Measurements from ENCODE around the gene DIS3L2. TPM values are rescaled to one million over a fixed set of nuclear protein-coding genes. Genes with fewer than 3 reads are reported as not detected.

The DIS3L2 gene
- polyA plus RNA-seq, 4 donors, result 28.8 to 47.2 (median 36.4) TPM

DNA sequence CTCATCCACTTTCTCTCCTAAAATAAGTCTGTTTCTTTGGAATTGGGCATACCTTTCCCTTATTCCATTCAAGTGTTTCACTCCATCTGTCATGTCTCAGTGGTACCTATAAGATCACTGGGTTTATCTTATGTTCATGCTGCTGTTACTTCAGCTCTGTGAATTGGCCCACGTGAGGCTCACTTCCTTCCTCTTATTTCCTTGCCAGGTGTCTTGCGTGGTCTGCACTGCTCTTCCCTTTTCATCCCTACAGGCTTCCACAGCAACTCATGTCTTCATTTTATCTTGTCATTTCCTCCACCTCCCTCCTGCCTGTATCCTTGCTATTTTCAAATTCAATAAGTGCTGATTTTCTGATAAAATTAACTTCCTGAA lies 258.0 kb downstream of the DIS3L2 start:
- no peak for DNase-seq (ENCODE audit: low read depth in 4 of 4, low spot score in 2 of 4)

DNA sequence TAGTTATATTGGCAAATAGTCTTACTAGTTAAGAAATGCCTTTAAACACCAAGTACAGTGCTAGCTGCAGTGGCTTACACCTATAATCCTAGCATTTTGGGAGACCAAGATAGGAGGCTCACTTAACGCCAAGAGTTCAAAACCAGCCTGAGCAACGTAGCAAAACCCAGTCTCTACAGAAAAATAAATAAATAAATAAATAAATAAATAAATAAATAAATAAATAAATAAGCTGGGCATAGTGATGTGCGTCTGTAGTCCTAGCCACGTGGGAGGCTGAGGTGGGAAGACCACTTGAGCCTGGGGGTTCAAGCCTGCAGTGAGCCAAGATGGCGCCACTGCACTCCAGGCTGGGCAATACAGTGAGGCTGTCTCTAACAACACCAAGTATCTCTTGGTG lies 258.4 kb downstream of the DIS3L2 start:
- no peak for DNase-seq (ENCODE audit: low read depth in 4 of 4, low spot score in 2 of 4)

DNA sequence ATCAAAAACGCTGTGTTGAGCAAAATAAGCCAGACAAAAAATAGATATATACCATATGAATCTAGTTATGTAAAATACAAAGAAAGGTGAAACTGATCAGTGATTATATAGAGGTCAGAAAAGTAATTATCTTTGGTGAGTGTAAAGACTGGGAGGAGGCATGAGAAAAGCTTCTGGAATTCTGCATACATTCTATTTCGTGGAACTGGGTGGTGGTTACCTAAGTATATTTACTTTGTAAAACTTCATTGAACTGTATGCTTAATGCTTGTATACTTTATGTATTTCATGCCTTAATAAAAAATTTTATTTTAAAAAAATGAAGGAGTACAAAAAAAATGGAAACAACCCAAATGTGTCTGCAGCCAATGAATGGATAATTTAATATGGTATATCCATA lies 263.9 kb downstream of the DIS3L2 start:
- no peak for DNase-seq (ENCODE audit: low read depth in 4 of 4, low spot score in 2 of 4)

DNA sequence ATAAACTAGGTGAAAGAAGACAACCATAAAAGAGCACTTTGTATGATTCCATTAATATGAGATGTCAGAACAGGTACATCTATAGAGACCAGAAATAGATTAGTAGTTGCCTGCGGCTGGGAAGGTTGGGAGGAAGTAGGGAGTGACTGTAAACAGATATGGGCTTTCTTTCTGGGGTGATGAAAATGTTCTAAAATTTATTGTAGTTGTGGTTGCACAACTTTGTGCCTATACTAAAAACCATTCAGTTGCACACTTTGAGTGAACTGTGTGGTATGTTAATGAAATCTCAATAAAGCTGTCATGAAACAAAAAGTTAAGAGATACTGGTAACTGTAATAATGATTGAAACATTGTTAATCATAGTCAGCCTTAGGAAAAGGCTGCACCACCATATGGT lies 264.4 kb downstream of the DIS3L2 start:
- no peak for DNase-seq (ENCODE audit: low read depth in 4 of 4, low spot score in 2 of 4)

DNA sequence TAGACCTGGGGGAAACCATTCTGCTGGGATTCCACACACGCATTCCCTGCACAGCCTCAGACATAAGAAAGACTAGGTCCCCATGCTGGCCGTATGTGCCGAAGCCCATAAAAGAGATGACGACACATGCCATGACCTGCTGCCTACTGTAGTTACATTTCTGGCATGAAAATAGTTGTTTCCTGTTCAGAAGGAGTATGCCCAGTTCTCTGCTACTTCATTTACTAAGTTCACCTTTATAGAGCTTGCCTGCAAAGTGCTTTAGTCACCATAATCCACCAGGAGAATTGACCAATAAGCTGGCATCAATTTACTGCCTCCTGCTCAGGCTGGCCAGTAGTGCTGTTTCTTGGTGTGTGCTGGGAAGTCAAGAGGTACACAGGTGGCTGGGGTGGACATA lies 266.8 kb downstream of the DIS3L2 start:
- no peak for DNase-seq (ENCODE audit: low read depth in 4 of 4, low spot score in 2 of 4)

DNA sequence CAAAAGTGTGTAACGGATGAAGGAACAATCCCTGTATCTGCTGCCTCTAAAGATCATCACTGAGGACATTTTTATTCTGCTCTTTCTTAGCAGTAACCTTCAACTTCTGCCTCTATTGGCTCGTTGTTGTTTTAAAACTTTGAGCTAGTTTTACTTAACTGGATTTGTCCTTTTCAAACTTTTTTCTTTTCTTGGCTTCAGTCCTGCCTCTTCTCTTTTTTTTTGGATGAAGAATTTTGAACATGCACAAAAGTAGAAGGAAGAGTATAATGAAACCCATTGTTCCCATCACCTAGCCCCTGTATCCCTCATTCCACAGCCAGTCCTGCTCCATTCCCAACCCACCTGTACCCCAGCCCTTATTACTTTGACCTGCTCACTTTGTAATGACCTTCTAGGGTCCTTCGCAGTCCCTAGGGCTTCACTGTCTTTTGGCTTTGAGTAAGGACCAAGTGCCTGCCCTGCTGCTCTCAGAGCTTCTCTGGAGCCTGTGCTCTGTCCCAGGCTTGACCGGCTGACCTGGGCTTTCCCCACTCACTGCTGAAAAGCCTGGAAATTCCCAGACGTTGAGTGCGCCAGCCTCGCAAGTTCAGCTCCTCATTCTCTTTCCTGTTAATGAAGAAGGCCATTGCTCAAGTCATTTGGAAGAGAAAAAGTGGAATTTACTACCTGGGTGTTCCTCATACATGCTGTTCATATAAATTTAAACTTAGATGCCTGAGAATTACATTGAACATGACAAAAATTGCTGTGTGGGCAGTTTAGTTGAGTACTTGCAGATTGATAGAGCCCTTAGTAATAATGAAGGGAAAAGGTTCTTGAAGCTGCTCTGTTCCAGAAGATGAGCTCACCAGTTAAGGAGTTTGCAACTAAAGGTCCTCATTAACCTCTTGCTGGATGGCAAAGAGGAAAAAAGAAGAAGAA lies 267.7 kb downstream of the DIS3L2 start:
- DNase-seq (ENCODE audit: low read depth in 4 of 4, low spot score in 2 of 4), result no peak

DNA sequence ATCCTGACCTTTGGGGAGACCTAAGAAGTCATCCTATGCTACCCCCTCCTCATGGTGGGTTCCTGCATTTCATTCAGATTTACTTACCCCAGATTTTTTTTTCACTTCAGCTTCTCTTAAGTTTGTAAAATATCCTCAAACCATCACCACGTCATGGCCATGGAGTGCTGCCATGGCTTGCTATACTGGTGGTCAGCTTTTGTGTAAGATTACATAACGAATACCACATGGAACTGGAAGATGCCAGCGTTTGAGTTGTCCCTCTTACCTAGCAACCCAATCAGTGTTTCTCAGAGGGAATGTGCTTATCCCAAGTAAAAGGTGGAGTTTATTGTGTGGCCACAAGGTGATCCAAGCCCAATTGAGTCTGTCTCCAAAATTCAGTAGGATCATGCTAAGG lies 268.4 kb downstream of the DIS3L2 start:
- no peak for DNase-seq (ENCODE audit: low read depth in 4 of 4, low spot score in 2 of 4)

DNA sequence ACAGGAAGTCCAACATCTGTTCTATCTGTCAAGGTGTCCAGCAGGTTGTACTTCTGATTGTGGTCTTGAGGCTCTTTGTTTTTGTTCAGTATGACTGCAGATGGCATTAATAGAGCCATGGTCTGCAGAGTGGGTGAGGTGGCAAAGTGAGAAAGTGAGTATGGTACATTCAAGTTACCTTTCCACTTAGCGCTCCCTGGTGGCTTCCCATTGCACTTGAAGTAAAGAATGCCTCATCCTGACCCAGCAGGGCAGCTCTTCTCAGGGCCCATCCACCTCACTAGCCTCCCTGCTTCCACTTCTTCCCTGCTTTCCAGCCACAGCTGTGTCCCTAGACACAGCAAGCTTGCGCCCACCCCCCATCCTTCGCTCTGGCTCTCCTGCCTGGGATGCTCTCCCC lies 269.0 kb downstream of the DIS3L2 start:
- DNase-seq (ENCODE audit: low read depth in 4 of 4, low spot score in 2 of 4), result no peak

DNA sequence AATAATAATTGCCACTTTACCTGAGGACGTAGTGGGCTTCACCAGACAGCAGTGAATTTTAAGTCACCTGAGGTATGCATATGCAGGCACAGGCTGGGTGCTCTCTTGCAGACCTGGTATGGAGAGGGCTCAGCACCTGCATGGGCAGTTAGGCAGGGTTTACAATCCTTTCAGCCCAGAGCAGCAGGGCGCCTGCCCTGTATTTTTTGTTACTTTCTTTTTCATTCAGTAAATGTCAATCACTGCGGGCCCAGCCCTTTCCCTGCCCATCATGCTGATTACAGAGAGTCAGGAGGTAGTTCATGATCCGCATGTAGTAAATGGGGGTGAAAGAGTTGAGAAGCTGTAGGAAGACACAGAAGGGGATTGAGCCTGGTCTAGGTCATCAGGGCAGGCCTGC lies 270.0 kb downstream of the DIS3L2 start:
- DNase-seq (ENCODE audit: low read depth in 4 of 4, low spot score in 2 of 4), result no peak

DNA sequence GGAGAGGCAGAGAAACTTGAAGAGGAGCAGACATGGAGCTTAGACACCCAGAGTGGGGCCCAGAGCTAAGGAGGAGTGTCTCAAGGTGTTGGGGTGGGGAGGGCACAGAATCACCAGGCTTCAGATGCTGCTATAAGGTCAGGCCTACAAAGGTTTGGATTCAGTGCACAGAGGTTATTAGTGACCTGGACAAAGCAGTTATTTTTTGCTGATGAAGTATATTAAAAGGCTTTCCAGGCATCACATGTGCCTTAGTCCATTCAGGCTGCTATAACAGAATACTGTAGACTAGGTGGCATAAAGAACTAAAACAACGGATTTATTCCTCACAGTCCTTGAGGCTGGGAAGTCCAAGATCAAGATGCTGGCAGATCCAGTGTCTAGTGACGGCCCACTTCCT lies 271.4 kb downstream of the DIS3L2 start:
- DNase-seq (ENCODE audit: low read depth in 4 of 4, low spot score in 2 of 4), result no peak

DNA sequence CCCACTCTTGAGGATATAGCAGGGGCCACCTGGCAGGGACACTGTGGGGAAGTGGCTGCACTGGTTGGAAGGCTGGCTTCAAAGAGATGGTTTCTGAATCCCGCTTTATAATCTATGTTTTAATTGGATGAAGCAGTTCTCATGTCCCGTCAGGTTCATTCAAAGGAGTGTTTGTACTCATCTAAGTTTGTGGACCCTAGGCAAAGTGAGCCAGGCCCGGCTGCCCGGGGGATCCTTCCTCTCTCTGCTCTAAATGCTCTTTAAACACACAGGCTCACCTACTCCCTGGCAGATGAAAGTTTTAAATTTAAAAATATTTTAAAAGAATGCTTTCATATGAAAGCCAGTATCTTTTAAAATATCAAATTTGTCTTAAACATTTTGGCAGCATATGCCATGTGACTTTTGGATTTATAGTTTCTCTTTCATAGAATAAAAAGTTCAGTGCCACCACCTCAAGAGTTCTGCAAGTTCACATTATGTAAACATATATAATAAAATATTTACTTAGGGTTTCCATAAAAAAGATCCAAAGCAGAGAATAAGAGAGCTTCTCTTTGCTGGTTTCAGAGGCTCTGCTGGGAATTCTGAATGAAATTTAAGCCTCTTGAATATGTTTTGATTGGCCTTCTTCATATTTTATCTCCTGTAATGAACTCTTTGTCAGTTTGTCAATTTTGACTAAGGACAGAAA lies 273.6 kb downstream of the DIS3L2 start:
- DNase-seq (ENCODE audit: low read depth in 4 of 4, low spot score in 2 of 4), result no peak

DNA sequence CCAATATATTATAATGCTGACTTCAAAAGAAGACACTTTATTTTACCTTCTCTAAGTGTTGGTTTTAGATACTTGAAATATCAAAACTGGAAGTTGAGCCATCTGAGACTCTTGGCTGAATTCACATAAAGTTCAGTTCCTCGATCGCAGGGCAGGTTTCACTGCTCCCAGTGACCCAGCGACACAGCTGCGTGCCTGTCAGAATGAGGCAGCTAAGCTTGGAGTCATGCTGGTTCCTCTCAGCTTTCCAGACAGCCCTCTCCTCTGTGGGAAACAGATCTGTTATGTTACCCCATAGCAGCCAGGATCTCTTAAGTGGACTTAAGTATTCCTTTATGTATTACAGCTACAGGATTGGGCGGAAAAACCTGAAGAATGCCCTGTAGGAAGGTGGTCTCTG lies 274.2 kb downstream of the DIS3L2 start:
- DNase-seq (ENCODE audit: low read depth in 4 of 4, low spot score in 2 of 4), result no peak

DNA sequence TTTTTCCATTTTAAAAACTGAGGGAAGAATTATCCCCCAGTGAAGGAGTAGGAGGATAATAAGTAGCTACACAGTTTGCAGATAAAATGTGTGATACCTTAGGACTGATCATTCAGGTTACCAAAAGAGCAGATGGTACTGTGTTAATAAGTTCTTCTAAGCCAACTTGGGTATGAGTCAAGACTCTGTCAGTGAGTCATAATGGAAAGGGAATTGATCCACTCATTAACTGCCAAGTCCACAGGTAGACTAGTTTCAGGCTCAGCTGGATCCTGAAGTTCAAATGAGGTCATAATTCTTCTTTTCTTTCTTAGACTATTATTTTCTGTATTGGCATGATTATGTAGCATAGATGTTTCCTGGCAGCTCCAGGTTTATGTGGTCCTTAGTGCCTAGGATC lies 274.7 kb downstream of the DIS3L2 start:
- DNase-seq (ENCODE audit: low read depth in 4 of 4, low spot score in 2 of 4), result no peak

DNA sequence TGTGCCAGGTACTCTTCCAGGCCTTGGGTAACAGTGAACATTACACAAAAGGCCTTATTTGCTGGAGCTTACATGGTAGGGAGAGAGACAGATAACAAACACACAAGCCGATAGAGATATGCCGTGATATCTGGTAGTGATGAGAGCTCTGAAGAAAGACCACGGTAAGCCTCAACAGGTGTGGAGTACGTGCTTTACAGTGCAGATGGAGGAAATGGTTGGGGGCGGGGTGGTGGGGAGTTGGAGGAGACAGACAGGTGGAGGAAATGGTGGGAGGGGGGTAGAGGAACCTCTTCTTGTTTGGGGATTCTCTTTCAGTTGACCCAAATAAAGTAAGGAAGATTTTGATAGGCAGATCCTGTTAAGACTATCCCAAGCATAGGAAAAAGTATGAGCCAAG lies 276.0 kb downstream of the DIS3L2 start:
- DNase-seq (ENCODE audit: low read depth in 4 of 4, low spot score in 2 of 4), result no peak

DNA sequence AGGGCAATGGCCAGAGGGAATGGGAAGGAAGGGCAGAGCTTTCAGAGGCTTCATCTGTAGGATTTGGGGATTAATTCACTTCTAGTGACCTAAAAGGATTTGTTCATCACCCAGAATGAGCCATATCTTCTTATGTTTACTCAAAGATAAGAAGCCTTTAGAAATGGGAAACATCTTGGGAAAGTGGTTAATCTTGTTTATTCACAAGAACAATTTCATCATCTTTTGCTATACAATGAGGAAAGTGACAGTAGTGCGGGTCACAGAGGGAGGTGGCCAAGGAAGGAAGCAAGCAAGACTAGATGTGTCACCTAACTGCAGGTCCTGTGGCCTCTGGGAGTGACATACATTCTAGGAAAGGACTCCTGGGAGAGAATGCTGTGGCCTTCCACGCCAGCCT lies 276.6 kb downstream of the DIS3L2 start:
- no peak for DNase-seq (ENCODE audit: low read depth in 4 of 4, low spot score in 2 of 4)

DNA sequence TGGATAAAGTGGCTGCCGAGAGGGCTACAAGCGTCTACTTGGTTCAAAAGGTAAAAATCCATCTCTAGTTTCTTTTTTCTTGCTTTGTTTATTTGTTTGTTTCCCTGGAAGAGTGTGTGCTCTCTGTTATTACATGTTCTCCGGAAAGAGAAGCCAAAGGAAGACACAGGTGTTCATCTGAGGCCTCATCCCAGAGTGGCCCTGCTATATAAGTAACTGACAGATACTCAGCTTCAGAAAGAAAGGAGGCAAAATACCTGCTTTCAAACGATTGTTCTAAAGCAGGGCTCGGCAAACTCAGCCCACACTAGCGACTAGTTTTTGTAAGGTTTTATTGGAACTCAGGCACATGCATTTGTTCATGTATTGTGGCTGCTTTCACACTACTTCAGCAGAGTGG lies 277.1 kb downstream of the DIS3L2 start:
- no peak for DNase-seq (ENCODE audit: low read depth in 4 of 4, low spot score in 2 of 4)

DNA sequence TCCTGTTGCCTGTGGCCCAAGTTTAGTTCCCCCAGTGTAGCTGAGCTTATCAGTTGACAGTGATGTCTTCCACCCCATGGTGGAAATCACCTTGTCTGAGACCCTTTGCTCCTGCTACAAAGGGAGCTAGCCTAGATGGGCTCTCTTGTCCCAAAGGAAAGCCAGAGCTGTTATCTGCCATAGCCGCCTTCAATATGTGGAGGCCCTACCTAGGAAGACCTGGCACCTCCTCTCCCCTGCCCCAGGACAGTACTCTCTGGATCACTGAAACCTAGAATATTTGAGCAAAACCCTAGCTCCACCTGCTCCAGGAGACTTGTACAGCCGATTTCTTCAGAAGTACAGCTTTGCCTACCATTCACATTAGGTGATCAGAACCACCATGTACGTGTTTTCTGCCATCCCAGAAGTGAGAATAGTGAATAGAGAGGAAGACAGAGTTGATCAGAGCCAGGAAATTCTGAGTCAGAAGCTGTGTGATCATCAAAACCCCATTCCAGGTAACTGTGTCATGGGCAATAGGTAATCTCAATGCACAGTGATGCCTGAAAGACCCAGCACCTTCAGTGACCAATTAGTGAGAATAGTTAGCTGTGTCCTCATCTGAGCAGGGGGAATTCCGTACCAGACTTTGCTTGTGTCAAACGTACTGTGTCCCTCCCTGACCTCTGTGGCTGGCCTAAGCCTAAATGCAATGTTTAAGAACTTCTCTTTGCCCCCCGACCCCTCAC lies 278.6 kb downstream of the DIS3L2 start:
- no peak for DNase-seq (ENCODE audit: low read depth in 4 of 4, low spot score in 2 of 4)

DNA sequence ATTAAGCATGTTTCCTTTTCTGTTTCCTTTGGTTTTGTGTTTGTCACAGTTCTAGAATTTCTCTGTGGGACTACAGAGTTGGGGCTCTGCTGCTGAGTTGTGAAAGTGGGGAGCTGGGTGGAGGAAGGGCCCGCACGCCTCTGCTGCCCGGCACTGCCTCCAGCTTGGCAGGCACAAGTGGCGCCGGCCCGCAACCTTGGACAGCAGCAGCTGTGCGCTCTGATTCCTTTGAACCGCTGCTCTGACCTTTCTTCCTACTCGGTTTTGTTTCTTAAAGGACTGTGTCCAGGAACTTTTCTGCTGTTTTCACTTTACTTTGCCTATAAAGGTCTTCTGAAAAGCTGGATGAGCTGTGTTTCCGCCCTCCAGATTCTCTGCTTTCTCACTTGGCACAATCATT lies 279.4 kb downstream of the DIS3L2 start:
- DNase-seq (ENCODE audit: low read depth in 4 of 4, low spot score in 2 of 4), result no peak

DNA sequence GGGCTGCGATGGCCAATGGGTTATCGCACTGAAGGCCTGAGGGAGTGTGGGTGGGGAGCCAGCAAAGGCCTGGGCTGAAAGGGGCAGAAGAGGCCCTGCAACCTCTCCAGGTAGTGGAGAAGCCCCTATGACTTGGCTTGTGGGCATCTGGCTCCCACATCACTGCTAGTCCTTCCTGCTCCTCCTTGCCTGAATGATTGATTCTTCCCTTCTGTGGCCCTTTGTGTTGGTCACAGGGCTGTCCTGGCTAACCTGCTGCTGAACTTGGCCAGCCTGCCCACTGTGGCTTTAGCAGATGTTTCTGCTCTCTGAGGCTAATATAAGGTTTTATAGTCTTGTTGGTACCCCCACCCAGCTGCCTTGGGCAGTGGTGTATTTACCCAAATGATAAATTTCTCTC lies 280.8 kb downstream of the DIS3L2 start:
- DNase-seq (ENCODE audit: low read depth in 4 of 4, low spot score in 2 of 4), result no peak

DNA sequence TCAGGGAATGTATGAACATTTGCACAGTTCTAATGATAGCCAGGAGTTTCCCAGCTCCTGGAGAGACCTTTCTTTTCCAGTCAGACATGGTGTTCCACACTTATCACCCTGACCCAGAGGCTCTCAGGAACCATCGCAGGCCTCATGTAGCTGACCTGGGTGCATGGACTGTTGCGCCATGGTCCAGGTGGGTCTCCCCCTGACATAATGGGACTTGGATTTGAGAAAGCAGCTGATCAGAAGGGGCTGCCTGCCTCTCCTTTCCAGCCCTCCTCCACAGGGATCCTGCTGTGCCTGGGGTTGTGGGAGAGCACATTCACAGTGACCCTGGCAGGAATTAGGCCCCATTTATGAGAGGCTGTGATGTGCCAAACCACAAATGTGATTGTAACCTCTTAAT lies 283.6 kb downstream of the DIS3L2 start:
- no peak for DNase-seq (ENCODE audit: low read depth in 4 of 4, low spot score in 2 of 4)

DNA sequence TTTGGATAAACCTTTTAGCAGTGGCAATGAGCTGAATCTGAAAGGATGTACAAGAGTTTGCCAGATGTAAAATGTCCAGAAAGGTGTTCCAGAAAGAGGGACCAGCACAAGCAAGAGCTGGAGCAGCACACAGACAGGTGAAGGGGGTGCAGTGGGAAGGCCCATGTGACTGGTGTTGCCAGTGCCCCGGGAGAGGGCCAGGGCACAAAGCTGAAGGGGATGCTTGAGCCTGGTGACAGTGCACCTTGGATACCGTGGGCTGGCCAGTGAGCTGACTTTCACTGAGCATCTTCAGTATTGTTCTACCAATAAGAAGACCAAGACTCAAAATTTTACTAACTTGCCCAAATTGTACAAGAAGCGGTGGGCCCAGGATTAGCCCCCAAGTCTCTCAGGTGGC lies 284.7 kb downstream of the DIS3L2 start:
- no peak for DNase-seq (ENCODE audit: low read depth in 4 of 4, low spot score in 2 of 4)

DNA sequence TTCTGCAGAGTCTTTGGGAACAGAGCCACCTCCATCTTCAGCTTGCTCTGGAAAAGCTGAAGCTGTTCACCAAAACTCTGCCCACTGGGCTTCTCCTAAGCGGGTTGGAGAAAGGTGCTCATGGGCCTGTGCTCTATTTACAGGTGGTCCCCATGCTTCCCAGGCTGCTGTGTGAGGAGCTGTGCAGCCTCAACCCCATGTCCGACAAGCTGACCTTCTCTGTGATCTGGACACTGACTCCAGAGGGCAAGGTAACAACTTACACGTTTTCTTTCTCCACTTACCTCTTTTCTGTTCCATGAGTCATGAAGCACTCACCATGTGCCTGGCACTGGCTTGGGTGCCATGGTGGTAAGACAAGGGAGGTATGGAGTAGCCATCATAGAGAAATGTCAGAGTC lies 287.6 kb downstream of the DIS3L2 start:
- no peak for DNase-seq (ENCODE audit: low read depth in 4 of 4, low spot score in 2 of 4)
